ENCODE measurements around the gene SLCO6A1. TPM values are rescaled to one million over a fixed set of nuclear protein-coding genes. Genes with fewer than 3 reads are reported as not detected.

Gene SLCO6A1
- total RNA-seq, result not detected
- long read RNA-seq, result 0 reads

- intact Hi-C loops (cut with DNase I), result no loop called here
- TF ChIP-seq POLR2A (IDR thresholded peaks at IDR 0.05), result no peak
- TF ChIP-seq, protein P1, sequence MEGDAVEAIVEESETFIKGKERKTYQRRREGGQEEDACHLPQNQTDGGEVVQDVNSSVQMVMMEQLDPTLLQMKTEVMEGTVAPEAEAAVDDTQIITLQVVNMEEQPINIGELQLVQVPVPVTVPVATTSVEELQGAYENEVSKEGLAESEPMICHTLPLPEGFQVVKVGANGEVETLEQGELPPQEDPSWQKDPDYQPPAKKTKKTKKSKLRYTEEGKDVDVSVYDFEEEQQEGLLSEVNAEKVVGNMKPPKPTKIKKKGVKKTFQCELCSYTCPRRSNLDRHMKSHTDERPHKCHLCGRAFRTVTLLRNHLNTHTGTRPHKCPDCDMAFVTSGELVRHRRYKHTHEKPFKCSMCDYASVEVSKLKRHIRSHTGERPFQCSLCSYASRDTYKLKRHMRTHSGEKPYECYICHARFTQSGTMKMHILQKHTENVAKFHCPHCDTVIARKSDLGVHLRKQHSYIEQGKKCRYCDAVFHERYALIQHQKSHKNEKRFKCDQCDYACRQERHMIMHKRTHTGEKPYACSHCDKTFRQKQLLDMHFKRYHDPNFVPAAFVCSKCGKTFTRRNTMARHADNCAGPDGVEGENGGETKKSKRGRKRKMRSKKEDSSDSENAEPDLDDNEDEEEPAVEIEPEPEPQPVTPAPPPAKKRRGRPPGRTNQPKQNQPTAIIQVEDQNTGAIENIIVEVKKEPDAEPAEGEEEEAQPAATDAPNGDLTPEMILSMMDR (IDR thresholded peaks at IDR 0.05), result no peak
- Histone ChIP-seq H3K27me3 (no peaks in the 10 kb centered on the region), H3K36me3 (no peaks in the 10 kb centered on the region), H3K4me3 (no peak within 1 kb of the TSS), H3K9me3 (no peaks in the 10 kb centered on the region), H3K27ac (no peak within 1 kb of the TSS), H3K4me1 (no peaks in the 10 kb centered on the region)
- DNase-seq (no peak), ATAC-seq (no peak)
- WGBS (ENCODE audit: insufficient coverage, low coverage, low lambda C conversion rate, missing lambda C conversion rate), result 85% methylated on average over 17 of the region's 43 CpGs
Observed at GRCh38 chr5:102498271-102499034, at the start of gene SLCO6A1. Gene SLCO6A1 (minus strand): TSS chr5:102499001. CDS start chr5:102498844, 157 bp downstream.

DNA sequence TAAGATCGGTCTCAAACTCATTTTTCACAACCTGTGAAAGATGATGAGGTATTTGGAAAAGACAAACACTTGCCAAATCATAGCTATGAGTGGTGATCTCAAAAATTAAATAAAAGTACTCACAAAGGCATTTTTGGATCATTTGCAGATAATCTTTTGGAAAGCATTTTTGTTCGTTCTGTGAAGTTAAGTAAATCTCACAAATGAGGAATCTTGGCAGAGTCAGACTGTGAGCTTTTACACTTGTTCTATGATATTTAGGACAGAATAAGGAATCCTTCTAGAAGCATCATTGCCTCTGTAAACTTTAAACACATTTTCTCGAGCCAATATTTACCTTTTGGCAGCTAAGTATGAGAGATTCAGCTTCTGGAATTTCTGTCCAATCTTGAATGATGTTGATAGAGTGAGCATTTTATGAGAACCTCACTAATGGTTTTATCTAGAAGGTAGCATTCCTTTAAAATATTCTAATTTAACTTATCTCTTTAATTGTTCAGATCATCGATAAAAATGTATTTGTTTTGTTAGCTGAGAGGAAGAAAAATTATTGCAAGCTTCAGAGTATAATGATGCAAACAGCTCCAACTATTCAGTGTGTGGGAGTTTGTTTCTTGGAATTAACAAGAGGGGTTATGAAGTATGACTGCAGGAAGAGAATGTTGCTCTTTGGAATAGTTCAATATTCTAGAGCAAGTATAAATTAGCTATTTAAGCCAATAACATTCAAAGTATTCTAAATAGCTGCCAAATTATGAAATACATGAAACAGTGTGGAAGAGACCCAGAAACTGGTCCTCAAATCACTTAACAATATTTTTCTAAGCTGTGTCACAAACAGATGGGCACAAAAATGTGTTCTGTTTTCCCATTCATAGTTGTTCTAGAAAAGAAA is 48.6 kb upstream of the SLCO6A1 start:
- no peak overlapping the region for H3K4me3 ChIP-seq
- H3K27me3 ChIP-seq, result no peaks in the 10 kb centered on the region
- ATAC-seq, result no peak
- TF ChIP-seq, protein P1 (IDR thresholded peaks at IDR 0.05), result no peak
- TF ChIP-seq POLR2A (IDR thresholded peaks at IDR 0.05), result no peak
- no peaks in the 10 kb centered on the region for H3K36me3 ChIP-seq
- no peaks in the 10 kb centered on the region for H3K4me1 ChIP-seq
- no peak for DNase-seq
- no peaks in the 10 kb centered on the region for H3K9me3 ChIP-seq
- intact Hi-C loops (cut with DNase I), result no loop called here
- H3K27ac ChIP-seq, result no peak overlapping the region
- WGBS (ENCODE audit: insufficient coverage, low coverage, low lambda C conversion rate, missing lambda C conversion rate), result 42% methylated on average over 4 of the region's 4 CpGs

- no peaks in the 10 kb centered on the region for H3K9me3 ChIP-seq
- H3K4me1 ChIP-seq, result no peaks in the 10 kb centered on the region
- DNase-seq (peak in 2 of 3 donors; percentile 23 to 51), ATAC-seq (peak; percentile 54 to 81 (median 68))
- WGBS (ENCODE audit: insufficient coverage, low coverage, low lambda C conversion rate, missing lambda C conversion rate), result 23% methylated on average over 2 of the region's 6 CpGs
- no peaks in the 10 kb centered on the region for H3K36me3 ChIP-seq
- no peaks in the 10 kb centered on the region for H3K27me3 ChIP-seq
- intact Hi-C loops (cut with DNase I), result no loop called here
- H3K4me3 ChIP-seq, result no peak overlapping the region
- H3K27ac ChIP-seq, result no peak overlapping the region
- TF ChIP-seq, protein P1 (IDR thresholded peaks at IDR 0.05), result peak; percentile 8 to 47 (median 19)
- no peak for TF ChIP-seq POLR2A (IDR thresholded peaks at IDR 0.05)
Observed at GRCh38 chr5:102545175-102545574, 46.4 kb upstream of the SLCO6A1 start.

DNA sequence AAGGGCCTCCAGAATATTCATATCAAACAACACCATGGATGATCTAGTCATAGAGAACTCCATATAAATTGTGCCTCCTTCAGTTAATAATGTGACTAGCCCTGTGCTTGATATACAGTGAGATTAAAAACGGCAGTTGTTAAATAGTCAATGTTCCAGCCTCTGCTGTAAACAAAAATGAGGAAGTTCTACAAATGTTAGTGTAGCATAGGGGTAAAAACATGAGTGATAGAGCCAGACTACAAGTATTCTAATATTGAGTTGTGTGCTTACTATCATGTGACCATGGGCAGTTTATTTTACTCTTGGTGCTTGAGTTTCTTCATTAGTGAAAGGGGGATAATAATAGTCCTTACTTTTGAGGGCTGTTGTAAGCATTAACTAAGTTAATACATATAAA is 43.3 kb upstream of the SLCO6A1 start:
- intact Hi-C loops (cut with DNase I), result no loop called here
- Histone ChIP-seq H3K9me3 (no peaks in the 10 kb centered on the region), H3K4me1 (no peaks in the 10 kb centered on the region), H3K27ac (no peak overlapping the region), H3K4me3 (no peak overlapping the region), H3K27me3 (no peaks in the 10 kb centered on the region), H3K36me3 (no peaks in the 10 kb centered on the region)
- TF ChIP-seq, protein P1 (IDR thresholded peaks at IDR 0.05), result no peak
- TF ChIP-seq POLR2A (IDR thresholded peaks at IDR 0.05), result no peak
- DNase-seq (no peak), ATAC-seq (no peak)
- 6% methylated on average over 1 of the region's 1 CpG for whole genome bisulfite sequencing (ENCODE audit: insufficient coverage, low coverage, low lambda C conversion rate, missing lambda C conversion rate)

Measured in right lobe of liver (tissue), 6 donors.